ENCODE results near the gene PDZD8. TPM values are rescaled to one million over a fixed set of nuclear protein-coding genes. Genes with fewer than 3 reads are reported as not detected.

The PDZD8 gene
- polyA plus RNA-seq, 1 donor (not counting 4 experiments of a cell fraction or from before 2014, with no cell fraction given): 24.3 TPM

- DNase-seq (ENCODE audit: low read depth, low spot score): no peak
- Histone ChIP-seq H3K4me1 (ENCODE audit: control insufficient read depth, extremely low read depth, insufficient read depth, low read length) (no peaks in the 10 kb centered on the region), H3K36me3 (ENCODE audit: control insufficient read depth in 2 of 2, extremely low read depth in 1 of 2, insufficient read depth in 2 of 2, low read length in 2 of 2) (no peaks in the 10 kb centered on the region), H3K4me2 (ENCODE audit: control insufficient read depth, extremely low read depth, insufficient read depth, low read depth, low read length) (no peak overlapping the region), H3K4me3 (ENCODE audit: control insufficient read depth in 2 of 3, extremely low read depth in 1 of 3, insufficient read depth in 2 of 3, low read depth in 1 of 3, low read length in 3 of 3) (no peak overlapping the region), H3K9ac (ENCODE audit: control insufficient read depth, extremely low read depth, insufficient read depth, low read length) (no peak overlapping the region), H3K27me3 (ENCODE audit: control insufficient read depth, extremely low read depth, insufficient read depth, low read length) (peaks cover 23% of the 10 kb centered on the region), H4K20me1 (ENCODE audit: control insufficient read depth, extremely low read depth, insufficient read depth, low read length) (no peaks in the 10 kb centered on the region), H3K9me1 (ENCODE audit: control insufficient read depth, extremely low read depth, insufficient read depth, low read length) (no peaks in the 10 kb centered on the region), H3K9me3 (ENCODE audit: control insufficient read depth, low read depth, low read length) (no peaks in the 10 kb centered on the region), H3K79me2 (ENCODE audit: control insufficient read depth, insufficient read depth, low read length) (no peaks in the 10 kb centered on the region), H2AFZ (ENCODE audit: control insufficient read depth, low read length) (no peak overlapping the region), H3K27ac (ENCODE audit: control insufficient read depth, insufficient read depth, low read length) (no peak overlapping the region)
- dilution Hi-C loops (cut with MboI; ENCODE audit: extremely low pct_ligation_motif_present, low sequenced_read_pairs): no loop called here
- no peak for FAIRE-seq
- no peak for TF ChIP-seq EZH2 (IDR thresholded peaks at IDR 0.05; ENCODE audit: low read length)
- TF ChIP-seq, protein P1, sequence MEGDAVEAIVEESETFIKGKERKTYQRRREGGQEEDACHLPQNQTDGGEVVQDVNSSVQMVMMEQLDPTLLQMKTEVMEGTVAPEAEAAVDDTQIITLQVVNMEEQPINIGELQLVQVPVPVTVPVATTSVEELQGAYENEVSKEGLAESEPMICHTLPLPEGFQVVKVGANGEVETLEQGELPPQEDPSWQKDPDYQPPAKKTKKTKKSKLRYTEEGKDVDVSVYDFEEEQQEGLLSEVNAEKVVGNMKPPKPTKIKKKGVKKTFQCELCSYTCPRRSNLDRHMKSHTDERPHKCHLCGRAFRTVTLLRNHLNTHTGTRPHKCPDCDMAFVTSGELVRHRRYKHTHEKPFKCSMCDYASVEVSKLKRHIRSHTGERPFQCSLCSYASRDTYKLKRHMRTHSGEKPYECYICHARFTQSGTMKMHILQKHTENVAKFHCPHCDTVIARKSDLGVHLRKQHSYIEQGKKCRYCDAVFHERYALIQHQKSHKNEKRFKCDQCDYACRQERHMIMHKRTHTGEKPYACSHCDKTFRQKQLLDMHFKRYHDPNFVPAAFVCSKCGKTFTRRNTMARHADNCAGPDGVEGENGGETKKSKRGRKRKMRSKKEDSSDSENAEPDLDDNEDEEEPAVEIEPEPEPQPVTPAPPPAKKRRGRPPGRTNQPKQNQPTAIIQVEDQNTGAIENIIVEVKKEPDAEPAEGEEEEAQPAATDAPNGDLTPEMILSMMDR (optimal IDR thresholded peaks at IDR 0.05 in 1 of 3, IDR thresholded peaks at IDR 0.05 in 1 of 3, conservative IDR thresholded peaks at IDR 0.05 in 1 of 3; ENCODE audit: extremely low read depth in 1 of 3, insufficient read depth in 2 of 3, low read length in 3 of 3): no peak
These were observed 121.3 kb downstream of the PDZD8 start for GRCh38 chr10:117253908-117254307.

DNA sequence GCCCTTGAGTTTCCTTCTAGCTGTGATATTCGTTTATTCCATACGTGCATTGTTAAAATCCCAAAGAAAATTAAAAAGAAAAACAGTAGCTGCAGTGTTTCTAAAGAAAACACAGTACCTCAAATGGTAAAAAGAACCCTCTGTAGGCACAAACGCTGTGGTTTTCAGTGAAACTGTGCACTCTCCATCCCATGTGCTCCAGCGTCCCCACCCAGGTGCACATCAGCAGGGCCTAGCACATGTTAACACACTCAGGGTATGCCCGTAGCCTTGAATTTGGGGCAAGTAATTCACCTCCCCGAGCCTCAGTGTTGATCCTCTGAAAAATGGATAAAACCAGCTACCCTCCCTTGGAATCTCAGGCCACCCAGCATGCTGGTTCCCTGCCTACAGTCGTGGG, 124.8 kb downstream of the PDZD8 start:
- no peaks in the 10 kb centered on the region for H3K4me1 ChIP-seq (ENCODE audit: control insufficient read depth, extremely low read depth, insufficient read depth, low read length)
- H2AFZ ChIP-seq (ENCODE audit: control insufficient read depth, low read length): no peak overlapping the region
- TF ChIP-seq, protein P1 (optimal IDR thresholded peaks at IDR 0.05 in 1 of 3, IDR thresholded peaks at IDR 0.05 in 1 of 3, conservative IDR thresholded peaks at IDR 0.05 in 1 of 3; ENCODE audit: extremely low read depth in 1 of 3, insufficient read depth in 2 of 3, low read length in 3 of 3): no peak
- no peak for TF ChIP-seq EZH2 (IDR thresholded peaks at IDR 0.05; ENCODE audit: low read length)
- H3K27me3 ChIP-seq (ENCODE audit: control insufficient read depth, extremely low read depth, insufficient read depth, low read length): peaks cover 33% of the 10 kb centered on the region
- no peak overlapping the region for H3K4me2 ChIP-seq (ENCODE audit: control insufficient read depth, extremely low read depth, insufficient read depth, low read depth, low read length)
- no peak for FAIRE-seq
- no peaks in the 10 kb centered on the region for H3K9me1 ChIP-seq (ENCODE audit: control insufficient read depth, extremely low read depth, insufficient read depth, low read length)
- no peak for DNase-seq (ENCODE audit: low read depth, low spot score)
- H3K79me2 ChIP-seq (ENCODE audit: control insufficient read depth, insufficient read depth, low read length): no peaks in the 10 kb centered on the region
- dilution Hi-C loops (cut with MboI; ENCODE audit: extremely low pct_ligation_motif_present, low sequenced_read_pairs): no loop called here
- no peaks in the 10 kb centered on the region for H3K9me3 ChIP-seq (ENCODE audit: control insufficient read depth, low read depth, low read length)
- H3K9ac ChIP-seq (ENCODE audit: control insufficient read depth, extremely low read depth, insufficient read depth, low read length): no peak overlapping the region
- H4K20me1 ChIP-seq (ENCODE audit: control insufficient read depth, extremely low read depth, insufficient read depth, low read length): no peaks in the 10 kb centered on the region
- no peak overlapping the region for H3K27ac ChIP-seq (ENCODE audit: control insufficient read depth, insufficient read depth, low read length)
- H3K36me3 ChIP-seq (ENCODE audit: control insufficient read depth in 2 of 2, extremely low read depth in 1 of 2, insufficient read depth in 2 of 2, low read length in 2 of 2): no peaks in the 10 kb centered on the region
- no peak overlapping the region for H3K4me3 ChIP-seq (ENCODE audit: control insufficient read depth in 2 of 3, extremely low read depth in 1 of 3, insufficient read depth in 2 of 3, low read depth in 1 of 3, low read length in 3 of 3)
